Stimulated activated CD4-positive, alpha-beta T cell treated with anti-CD3 and anti-CD28 coated beads, TNF-alpha, amount 100 ng/mL, for 1 hour (primary cell): ENCODE measurements around the gene MTCH1.

Source experiments
- DNase-seq, 3 donors: peaks; one replicate each; pipeline ENCODE4 v3.0.0-alpha.2; 2020; ENCODE audit warnings: low read depth in 3 of 3, low spot score in 1 of 3

The MTCH1 gene

GRCh38 chr6:36971921-36972673 lies 13.9 kb downstream of the MTCH1 start:
- no peak for DNase-seq

GRCh38 chr6:36970892-36971842 lies 14.8 kb downstream of the MTCH1 start:
- DNase-seq = no peak

GRCh38 chr6:36969988-36970891 lies 15.8 kb downstream of the MTCH1 start:
- no peak for DNase-seq

- DNase-seq = no peak
Measured at GRCh38 chr6:36969240-36969691, 16.7 kb downstream of the MTCH1 start.

- DNase-seq = no peak
Measured at GRCh38 chr6:36968266-36968977, 17.6 kb downstream of the MTCH1 start.

GRCh38 chr6:36967757-36968156 lies 18.2 kb downstream of the MTCH1 start:
- DNase-seq = no peak

GRCh38 chr6:36967301-36967700 lies 18.7 kb downstream of the MTCH1 start:
- no peak for DNase-seq

- no peak for DNase-seq
Measured at GRCh38 chr6:36964908-36965307, 21.1 kb downstream of the MTCH1 start.

- no peak for DNase-seq
Measured at GRCh38 chr6:36964349-36964748, 21.6 kb downstream of the MTCH1 start.

- no peak for DNase-seq
Measured at GRCh38 chr6:36963451-36964290, 22.3 kb downstream of the MTCH1 start.

- peak; percentile 54 to 59 (median 57) for DNase-seq
Measured at GRCh38 chr6:36962874-36963273, 23.1 kb downstream of the MTCH1 start.

GRCh38 chr6:36961441-36962435 lies 24.3 kb downstream of the MTCH1 start:
- DNase-seq = no peak

- no peak for DNase-seq
Measured at GRCh38 chr6:36959555-36960250, 26.3 kb downstream of the MTCH1 start.

GRCh38 chr6:36958775-36959554 lies 27.0 kb downstream of the MTCH1 start:
- DNase-seq = no peak

- no peak for DNase-seq
Measured at GRCh38 chr6:36957773-36958271, 28.2 kb downstream of the MTCH1 start.

- no peak for DNase-seq
Measured at GRCh38 chr6:36956446-36956820, 29.6 kb downstream of the MTCH1 start.
